ENCODE data around the gene EVX2.

EVX2 gene

GRCh38 chr2:176071330-176072291 lies 12.2 kb downstream of the EVX2 start:
- Histone ChIP-seq H4K20me1 (ENCODE audit: control insufficient read depth, insufficient read depth, low read depth, low read length) (no peaks in the 10 kb centered on the region), H3K27me3 (ENCODE audit: control insufficient read depth, low read length) (peaks cover 10% of the 10 kb centered on the region)
- TF ChIP-seq, protein P1, sequence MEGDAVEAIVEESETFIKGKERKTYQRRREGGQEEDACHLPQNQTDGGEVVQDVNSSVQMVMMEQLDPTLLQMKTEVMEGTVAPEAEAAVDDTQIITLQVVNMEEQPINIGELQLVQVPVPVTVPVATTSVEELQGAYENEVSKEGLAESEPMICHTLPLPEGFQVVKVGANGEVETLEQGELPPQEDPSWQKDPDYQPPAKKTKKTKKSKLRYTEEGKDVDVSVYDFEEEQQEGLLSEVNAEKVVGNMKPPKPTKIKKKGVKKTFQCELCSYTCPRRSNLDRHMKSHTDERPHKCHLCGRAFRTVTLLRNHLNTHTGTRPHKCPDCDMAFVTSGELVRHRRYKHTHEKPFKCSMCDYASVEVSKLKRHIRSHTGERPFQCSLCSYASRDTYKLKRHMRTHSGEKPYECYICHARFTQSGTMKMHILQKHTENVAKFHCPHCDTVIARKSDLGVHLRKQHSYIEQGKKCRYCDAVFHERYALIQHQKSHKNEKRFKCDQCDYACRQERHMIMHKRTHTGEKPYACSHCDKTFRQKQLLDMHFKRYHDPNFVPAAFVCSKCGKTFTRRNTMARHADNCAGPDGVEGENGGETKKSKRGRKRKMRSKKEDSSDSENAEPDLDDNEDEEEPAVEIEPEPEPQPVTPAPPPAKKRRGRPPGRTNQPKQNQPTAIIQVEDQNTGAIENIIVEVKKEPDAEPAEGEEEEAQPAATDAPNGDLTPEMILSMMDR (IDR thresholded peaks at IDR 0.05; ENCODE audit: low read depth, low read length, poor library complexity, severe bottlenecking) = no peak
- TF ChIP-seq EZH2phosphoT487 (IDR thresholded peaks at IDR 0.05; ENCODE audit: borderline replicate concordance, low read length) = no peak

DNA sequence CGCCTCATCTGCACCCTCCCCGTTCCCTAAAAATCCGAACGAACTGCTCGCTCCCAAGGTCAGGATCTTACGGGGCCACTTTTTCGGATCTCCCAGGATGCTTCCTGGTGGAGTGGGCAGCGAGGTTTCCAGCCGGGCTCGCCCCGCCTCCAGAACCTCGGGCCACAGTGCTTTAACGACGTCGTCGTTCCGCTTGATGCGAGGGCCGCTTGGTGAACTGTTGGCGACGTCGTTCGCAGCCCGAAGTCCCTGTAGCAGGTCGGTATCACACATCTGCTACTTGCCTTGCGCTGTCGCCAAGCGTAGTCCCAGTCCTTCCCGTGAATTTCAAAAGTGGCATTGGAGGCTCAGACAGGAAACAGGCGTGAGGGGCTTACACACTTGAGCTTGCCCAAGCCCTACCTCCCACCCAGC lies 15.3 kb downstream of the EVX2 start:
- H3K27ac ChIP-seq (ENCODE audit: low read depth, low read length) = no peak overlapping the region
- H3K4me3 ChIP-seq (ENCODE audit: low read length) = no peak overlapping the region
- H3K27me3 ChIP-seq (ENCODE audit: control insufficient read depth, low read length) = peaks cover 3% of the 10 kb centered on the region; the same call in 1 of the 2 replicates
- no peaks in the 10 kb centered on the region for H4K20me1 ChIP-seq (ENCODE audit: control insufficient read depth, insufficient read depth, low read depth, low read length)
- TF ChIP-seq, protein P1 (IDR thresholded peaks at IDR 0.05; ENCODE audit: low read depth, low read length, poor library complexity, severe bottlenecking) = no peak
- no peak for TF ChIP-seq EZH2phosphoT487 (IDR thresholded peaks at IDR 0.05; ENCODE audit: borderline replicate concordance, low read length)
- H3K4me1 ChIP-seq (ENCODE audit: control insufficient read depth, low read length) = no peaks in the 10 kb centered on the region
- H3K9me2 ChIP-seq (replicated peaks; ENCODE audit: control insufficient read depth, low read length) = no peaks in the 10 kb centered on the region
- H3K36me3 ChIP-seq (ENCODE audit: control insufficient read depth, low read length) = no peaks in the 10 kb centered on the region
- no peaks in the 10 kb centered on the region for H3F3A ChIP-seq (ENCODE audit: control insufficient read depth, insufficient read depth)
- H3K9me3 ChIP-seq (ENCODE audit: control insufficient read depth, insufficient read depth, low read length) = no peaks in the 10 kb centered on the region
- H3K79me2 ChIP-seq (ENCODE audit: control insufficient read depth, low read length) = no peaks in the 10 kb centered on the region
- H3K4me2 ChIP-seq (ENCODE audit: low read length) = no peak overlapping the region

More at GRCh38 chr2:176071330-176072291, 12.2 kb downstream of the EVX2 start:
- H3K4me2 ChIP-seq (ENCODE audit: low read length) = no peak overlapping the region
- H3K79me2 ChIP-seq (ENCODE audit: control insufficient read depth, low read length) = no peaks in the 10 kb centered on the region
- no peak overlapping the region for H3K27ac ChIP-seq (ENCODE audit: low read depth, low read length)
- H3K4me1 ChIP-seq (ENCODE audit: control insufficient read depth, low read length) = no peaks in the 10 kb centered on the region
- no peaks in the 10 kb centered on the region for H3K36me3 ChIP-seq (ENCODE audit: control insufficient read depth, low read length)
- H3F3A ChIP-seq (ENCODE audit: control insufficient read depth, insufficient read depth) = no peaks in the 10 kb centered on the region
- H3K4me3 ChIP-seq (ENCODE audit: low read length) = no peak overlapping the region
- H3K9me2 ChIP-seq (replicated peaks; ENCODE audit: control insufficient read depth, low read length) = no peaks in the 10 kb centered on the region
- no peaks in the 10 kb centered on the region for H3K9me3 ChIP-seq (ENCODE audit: control insufficient read depth, insufficient read depth, low read length)

- Histone ChIP-seq H3K27me3 (ENCODE audit: control insufficient read depth, low read length) (peaks cover 3% of the 10 kb centered on the region; the same call in 1 of the 2 replicates), H3K27ac (ENCODE audit: low read depth, low read length) (no peak overlapping the region), H4K20me1 (ENCODE audit: control insufficient read depth, insufficient read depth, low read depth, low read length) (no peaks in the 10 kb centered on the region), H3K36me3 (ENCODE audit: control insufficient read depth, low read length) (no peaks in the 10 kb centered on the region), H3K9me3 (ENCODE audit: control insufficient read depth, insufficient read depth, low read length) (no peaks in the 10 kb centered on the region), H3K79me2 (ENCODE audit: control insufficient read depth, low read length) (no peaks in the 10 kb centered on the region), H3K4me2 (ENCODE audit: low read length) (no peak overlapping the region), H3K9me2 (replicated peaks; ENCODE audit: control insufficient read depth, low read length) (no peaks in the 10 kb centered on the region), H3F3A (ENCODE audit: control insufficient read depth, insufficient read depth) (no peaks in the 10 kb centered on the region), H3K4me3 (ENCODE audit: low read length) (no peak overlapping the region), H3K4me1 (ENCODE audit: control insufficient read depth, low read length) (no peaks in the 10 kb centered on the region)
- TF ChIP-seq EZH2phosphoT487 (IDR thresholded peaks at IDR 0.05; ENCODE audit: borderline replicate concordance, low read length) = no peak
- TF ChIP-seq, protein P1 (IDR thresholded peaks at IDR 0.05; ENCODE audit: low read depth, low read length, poor library complexity, severe bottlenecking) = no peak
Observed at GRCh38 chr2:176067589-176068418, 16.0 kb downstream of the EVX2 start.
